H9 (cell line): ENCODE data around the gene SLC17A5. TPM values are rescaled to one million over a fixed set of nuclear protein-coding genes. Genes with fewer than 3 reads are reported as not detected.

ENCODE experiments used
- DNase-seq: peaks from one replicate; pipeline ENCODE4 v3.0.0-alpha.2; 2017
- H2AFZ ChIP-seq: one replicate; pipeline ENCODE4 v1.6.1; 2013; ENCODE audit warnings: mild to moderate bottlenecking, low read length, control low read depth, moderate library complexity
- H2AK5ac ChIP-seq: 2 replicates; pipeline ENCODE4 v1.6.1; 2013; ENCODE audit warnings: low read length, control low read depth, mixed read lengths; ENCODE audit not compliant: insufficient read length
- H2BK120ac ChIP-seq: one replicate; pipeline ENCODE4 v1.6.1; 2013; ENCODE audit warnings: low read depth, mild to moderate bottlenecking, low read length, control low read depth, inconsistent platforms; ENCODE audit not compliant: poor library complexity, severe bottlenecking
- H2BK12ac ChIP-seq: 2 replicates; pipeline ENCODE4 v1.6.1; 2013; ENCODE audit warnings: low read length, control low read depth, mixed read lengths, low read depth; ENCODE audit not compliant: insufficient read length
- H2BK15ac ChIP-seq: 2 replicates; pipeline ENCODE4 v1.6.1; 2013; ENCODE audit warnings: low read depth, low read length, control low read depth
- H2BK20ac ChIP-seq: one replicate; pipeline ENCODE4 v1.6.1; 2013; ENCODE audit warnings: low read depth, mild to moderate bottlenecking, low read length, control low read depth, inconsistent platforms; ENCODE audit not compliant: poor library complexity, severe bottlenecking
- H2BK5ac ChIP-seq: 2 replicates; pipeline ENCODE4 v1.6.1; 2013; ENCODE audit warnings: low read length, control low read depth, mixed read lengths; ENCODE audit not compliant: insufficient read length
- H3K14ac ChIP-seq: 2 replicates; pipeline ENCODE4 v1.6.1; 2013; ENCODE audit warnings: low read length, control low read depth; ENCODE audit not compliant: insufficient read depth
- H3K18ac ChIP-seq: 2 replicates; pipeline ENCODE4 v1.6.1; 2013; ENCODE audit warnings: low read depth, mild to moderate bottlenecking, mixed read lengths, low read length, control low read depth; ENCODE audit not compliant: insufficient read length
- H3K23ac ChIP-seq: 2 replicates; pipeline ENCODE4 v1.6.1; 2013; ENCODE audit warnings: low read length, control low read depth, mixed read lengths, low read depth; ENCODE audit not compliant: insufficient read length
- H3K23me2 ChIP-seq: 2 replicates; pipeline ENCODE4 v1.6.1; 2013; ENCODE audit warnings: low read depth, mild to moderate bottlenecking, mixed read lengths, low read length, control low read depth; ENCODE audit not compliant: insufficient read length, poor library complexity, severe bottlenecking
- H3K27ac ChIP-seq: 2 replicates; pipeline ENCODE4 v1.5.1; 2013; ENCODE audit warnings: low read length, control low read depth, mixed read lengths, low read depth; ENCODE audit not compliant: insufficient read length
- H3K27me3 ChIP-seq: 2 replicates; pipeline ENCODE4 v1.6.1; 2013; ENCODE audit warnings: low read length, control low read depth, inconsistent platforms; ENCODE audit not compliant: insufficient read depth
- H3K4ac ChIP-seq: 2 replicates; pipeline ENCODE4 v1.6.1; 2013; ENCODE audit warnings: low read depth, mild to moderate bottlenecking, control low read depth, inconsistent platforms, low read length, moderate library complexity
- H3K4me1 ChIP-seq: 2 replicates; pipeline ENCODE4 v1.6.1; 2013; ENCODE audit warnings: low read length, control low read depth, inconsistent platforms; ENCODE audit not compliant: insufficient read depth
- H3K4me2 ChIP-seq: 2 replicates; pipeline ENCODE4 v1.6.1; 2013; ENCODE audit warnings: low read length, control low read depth, mixed read lengths; ENCODE audit not compliant: insufficient read length, insufficient read depth
- H3K56ac ChIP-seq: 2 replicates; pipeline ENCODE4 v1.6.1; 2013; ENCODE audit warnings: low read depth, mild to moderate bottlenecking, mixed read lengths, low read length, control low read depth; ENCODE audit not compliant: insufficient read length
- H3K79me1 ChIP-seq: 2 replicates; pipeline ENCODE4 v1.6.1; 2013; ENCODE audit warnings: low read depth, mild to moderate bottlenecking, moderate library complexity, low read length, control low read depth, inconsistent platforms; ENCODE audit not compliant: insufficient read depth, poor library complexity, severe bottlenecking
- H3K79me2 ChIP-seq: 2 replicates; pipeline ENCODE4 v1.6.1; 2013; ENCODE audit warnings: low read length, control low read depth, inconsistent platforms; ENCODE audit not compliant: insufficient read depth
- H3K9ac ChIP-seq: 2 replicates; pipeline ENCODE4 v1.6.1; 2013; ENCODE audit warnings: low read length, control low read depth, mixed read lengths; ENCODE audit not compliant: insufficient read length; ENCODE audit errors: extremely low read depth
- H3K9me3 ChIP-seq: one replicate; pipeline ENCODE4 v1.6.1; 2013; ENCODE audit warnings: low read depth, low read length, inconsistent platforms; ENCODE audit not compliant: control insufficient read depth
- H3T11ph ChIP-seq: one replicate; pipeline ENCODE4 v1.6.1; 2013; ENCODE audit warnings: mild to moderate bottlenecking, low read length, control low read depth, inconsistent platforms
- H4K20me1 ChIP-seq: one replicate; pipeline ENCODE4 v1.6.1; 2013; ENCODE audit not compliant: control insufficient read depth, insufficient read length, insufficient read depth
- H4K5ac ChIP-seq: 2 replicates; pipeline ENCODE4 v1.6.1; 2013; ENCODE audit warnings: low read depth, mild to moderate bottlenecking, mixed read lengths, low read length, control low read depth; ENCODE audit not compliant: insufficient read length
- H4K8ac ChIP-seq: replicated peaks from 2 replicates; pipeline ENCODE4 v1.6.1; 2013; ENCODE audit warnings: low read length, control low read depth, mixed read lengths, low read depth; ENCODE audit not compliant: insufficient read length
- H4K91ac ChIP-seq: 2 replicates; pipeline ENCODE4 v1.6.1; 2013; ENCODE audit warnings: low read depth, mild to moderate bottlenecking, moderate library complexity, mixed read lengths, low read length, control low read depth; ENCODE audit not compliant: insufficient read length
- H3K27ac Mint-ChIP-seq, 3 experiments: 2 replicates in 2 of 3; 3 replicates in 1 of 3; pipeline ENCODE4 v1.8.0; 2020 to 2021; ENCODE audit warnings: mixed read lengths in 3 of 3, mild to moderate bottlenecking in 1 of 3, moderate library complexity in 1 of 3
- H3K27me3 Mint-ChIP-seq: 2 replicates; pipeline ENCODE4 v1.8.0; 2021; ENCODE audit warnings: low read depth, mild to moderate bottlenecking, moderate library complexity, mixed read lengths
- H3K36me3 Mint-ChIP-seq, 3 experiments: 2 replicates in 2 of 3; 3 replicates in 1 of 3; pipeline ENCODE4 v1.8.0; 2020 to 2021; ENCODE audit warnings: low read depth in 3 of 3, mixed read lengths in 3 of 3; ENCODE audit not compliant: insufficient read depth in 1 of 3
- H3K4me1 Mint-ChIP-seq, 2 experiments: 2 replicates each; pipeline ENCODE4 v1.8.0; 2020; ENCODE audit warnings: mixed read lengths in 2 of 2
- H3K4me3 Mint-ChIP-seq, 2 experiments: 2 replicates in 1 of 2; 3 replicates in 1 of 2; pipeline ENCODE4 v1.8.0; 2020 to 2021; ENCODE audit warnings: mild to moderate bottlenecking in 2 of 2, mixed read lengths in 2 of 2, moderate library complexity in 1 of 2
- H3K9me3 Mint-ChIP-seq, 2 experiments: 2 replicates in 1 of 2; 3 replicates in 1 of 2; pipeline ENCODE4 v1.8.0; 2020; ENCODE audit warnings: mild to moderate bottlenecking in 2 of 2, mixed read lengths in 2 of 2, moderate library complexity in 1 of 2
- CTCF ChIP-seq: fragments of 200-600 bp; sonication (generic); conservative IDR thresholded peaks from 3 replicates; pipeline ENCODE4 v1.8.0; 2021; ENCODE audit warnings: antibody characterized with exemption, mild to moderate bottlenecking
- WGBS: extraction: QIAGEN DNeasy Blood & Tissue Kit; methylation state at CpG from one replicate; pipeline ENCODE4 v1.1.7; 2013; ENCODE audit warnings: missing lambda C conversion rate, low lambda C conversion rate, mixed read lengths; ENCODE audit not compliant: insufficient read length; ENCODE audit errors: extremely low coverage; 5-methylcytosine and 5-hydroxymethylcytosine counted together
- total RNA-seq: library from RNA; stranded (reverse); gene quantifications from 2 replicates; pipeline ENCODE4 v1.2.1, GENCODE V29; 2021

Gene SLC17A5
- total RNA-seq, 1 experiment from 2014 or later, result 8.9 TPM

- no peak overlapping the region for H2BK120ac ChIP-seq
- H3K79me2 ChIP-seq, result no peaks in the 10 kb centered on the region
- no peak overlapping the region for H2BK12ac ChIP-seq
- Mint-ChIP-seq H3K27me3 (no peaks in the 10 kb centered on the region), H3K4me3 (no peak overlapping the region), H3K36me3 (peaks cover 0 to 13% (median 12%) of the 10 kb centered on the region in 3 experiments; a peak in 5 of 7 replicates), H3K4me1 (peaks cover 5% of the 10 kb centered on the region in 2 experiments), H3K27ac (no peak overlapping the region), H3K9me3 (no peaks in the 10 kb centered on the region)
- H2BK20ac ChIP-seq, result no peak overlapping the region
- H3K27ac ChIP-seq, result no peak overlapping the region
- H4K5ac ChIP-seq, result no peak overlapping the region
- H4K8ac ChIP-seq, result no peak overlapping the region
- no peak for TF ChIP-seq CTCF
- H4K91ac ChIP-seq, result no peak overlapping the region
- H3K27me3 ChIP-seq, result no peaks in the 10 kb centered on the region
- no peak overlapping the region for H3K4ac ChIP-seq
- H4K20me1 ChIP-seq, result no peaks in the 10 kb centered on the region
- H2AFZ ChIP-seq, result no peak overlapping the region
- H3K9ac ChIP-seq, result no peak overlapping the region
- no peak overlapping the region for H3K18ac ChIP-seq
- H3K79me1 ChIP-seq, result no peaks in the 10 kb centered on the region
- H2BK5ac ChIP-seq, result no peak overlapping the region
- H3K56ac ChIP-seq, result no peak overlapping the region
- no peak for DNase-seq
- no peak overlapping the region for H3K4me2 ChIP-seq
- no peaks in the 10 kb centered on the region for H3K9me3 ChIP-seq
- no CpG with 5 or more reads among the region's 6 CpGs for WGBS
- H3K23me2 ChIP-seq, result no peaks in the 10 kb centered on the region
- H3K23ac ChIP-seq, result no peak overlapping the region
- no peak overlapping the region for H2AK5ac ChIP-seq
- no peaks in the 10 kb centered on the region for H3K4me1 ChIP-seq
- no peak overlapping the region for H3T11ph ChIP-seq
- no peak overlapping the region for H3K14ac ChIP-seq
- no peak overlapping the region for H2BK15ac ChIP-seq
These were observed 39.8 kb downstream of the SLC17A5 start for GRCh38 chr6:73613806-73614536.
